8988T (cell line): ENCODE measurements around the gene PARP15.
"Not testable (repeated sequence)": the region's sequence is repeated elsewhere in the genome, so short reads cannot be mapped to it uniquely, and the experiment has no call there.

ENCODE experiments used
- DNase-seq: peaks from one replicate; pipeline ENCODE4 v3.0.0; 2011

PARP15 gene

DNA sequence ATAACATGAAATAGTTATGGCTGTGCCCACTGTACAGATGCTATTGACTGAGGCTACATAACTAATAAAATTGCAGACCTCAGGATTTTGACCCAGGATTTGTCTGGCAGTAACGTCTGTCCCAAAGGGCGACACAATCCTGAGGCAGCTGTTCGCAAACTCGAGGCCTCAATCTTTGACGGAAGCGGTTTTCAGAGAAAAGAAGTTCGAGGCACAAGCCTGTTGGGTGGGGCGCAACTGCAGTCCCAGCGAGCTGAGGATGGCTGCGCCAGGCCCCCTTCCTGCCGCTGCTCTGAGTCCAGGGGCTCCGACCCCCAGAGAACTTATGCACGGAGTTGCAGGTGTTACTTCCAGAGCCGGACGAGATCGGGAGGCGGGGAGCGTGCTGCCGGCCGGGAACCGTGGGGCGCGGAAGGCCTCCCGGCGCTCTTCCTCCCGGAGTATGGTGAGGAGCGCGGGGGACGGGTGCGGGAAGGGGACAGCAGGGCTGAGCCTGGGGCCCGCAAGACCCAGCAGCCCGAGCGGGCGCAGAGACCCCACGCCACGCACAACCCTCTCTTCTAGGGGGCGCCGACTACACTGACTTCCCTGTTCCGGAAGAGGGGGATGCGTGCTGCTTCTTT, at the start of gene PARP15:
Gene PARP15, plus strand, starts transcription at position 242 of the 623 bp plus-strand sequence. Its CDS starts 18 bp downstream, at position 260.
- no peak for DNase-seq

DNA sequence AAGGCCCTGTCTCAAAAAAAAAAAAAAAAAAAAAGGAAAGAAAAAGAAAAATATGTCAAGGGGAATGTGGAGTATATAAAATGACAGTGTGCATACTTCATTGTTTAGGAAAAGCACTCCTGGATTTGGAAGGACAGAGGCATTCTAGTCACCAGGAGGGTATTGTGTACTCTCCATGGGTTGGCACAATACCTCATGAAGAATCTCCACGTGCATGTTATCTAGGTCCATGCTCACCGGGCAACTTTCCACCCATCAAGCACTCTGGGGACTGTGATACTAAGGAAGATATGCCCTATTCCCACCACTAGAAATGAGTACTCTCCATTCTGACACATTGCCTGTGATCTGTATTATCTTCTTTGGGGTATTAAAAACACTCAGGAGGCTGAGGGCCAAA, 47.3 kb upstream of the PARP15 start:
- DNase-seq, result no peak

DNA sequence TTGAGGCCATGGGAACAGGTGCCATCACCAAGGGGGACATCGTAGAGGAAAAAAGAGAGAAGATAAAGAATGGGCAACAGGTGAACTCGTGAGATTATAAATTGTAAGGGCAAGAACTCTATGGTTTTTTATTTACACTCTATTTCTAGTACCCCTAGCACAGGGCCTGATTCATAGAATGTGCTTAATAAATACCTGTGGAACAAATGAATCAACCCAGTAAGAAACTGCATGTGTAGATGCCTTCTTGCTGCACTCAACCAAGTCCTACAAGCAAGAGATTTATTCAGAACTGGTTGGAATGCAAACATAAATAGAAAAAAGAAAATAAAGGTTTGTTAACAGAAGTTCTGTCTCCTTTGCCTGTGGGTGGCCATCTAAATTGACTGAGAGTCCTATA, 44.0 kb upstream of the PARP15 start:
- DNase-seq, result no peak

DNA sequence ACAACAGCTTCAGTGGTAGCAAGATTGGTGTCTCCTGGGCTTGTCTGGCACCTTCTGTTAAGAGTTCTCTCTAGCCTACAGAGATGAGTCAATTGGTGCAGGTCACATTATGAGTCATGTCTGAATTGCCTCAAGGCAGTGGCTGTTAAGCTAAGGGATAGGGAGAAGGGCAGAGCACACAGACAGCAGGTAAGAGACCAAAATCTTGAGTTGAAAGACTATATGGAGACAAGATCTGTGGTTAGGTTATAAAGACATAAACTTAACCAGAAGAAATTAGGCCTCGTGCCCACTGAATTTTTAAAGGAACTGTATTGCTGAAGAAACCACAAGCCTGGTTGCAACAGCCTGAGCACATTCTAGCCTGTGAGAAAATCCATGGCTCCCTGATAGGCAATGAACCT, 43.5 kb upstream of the PARP15 start:
- peak; percentile 31 for DNase-seq

DNA sequence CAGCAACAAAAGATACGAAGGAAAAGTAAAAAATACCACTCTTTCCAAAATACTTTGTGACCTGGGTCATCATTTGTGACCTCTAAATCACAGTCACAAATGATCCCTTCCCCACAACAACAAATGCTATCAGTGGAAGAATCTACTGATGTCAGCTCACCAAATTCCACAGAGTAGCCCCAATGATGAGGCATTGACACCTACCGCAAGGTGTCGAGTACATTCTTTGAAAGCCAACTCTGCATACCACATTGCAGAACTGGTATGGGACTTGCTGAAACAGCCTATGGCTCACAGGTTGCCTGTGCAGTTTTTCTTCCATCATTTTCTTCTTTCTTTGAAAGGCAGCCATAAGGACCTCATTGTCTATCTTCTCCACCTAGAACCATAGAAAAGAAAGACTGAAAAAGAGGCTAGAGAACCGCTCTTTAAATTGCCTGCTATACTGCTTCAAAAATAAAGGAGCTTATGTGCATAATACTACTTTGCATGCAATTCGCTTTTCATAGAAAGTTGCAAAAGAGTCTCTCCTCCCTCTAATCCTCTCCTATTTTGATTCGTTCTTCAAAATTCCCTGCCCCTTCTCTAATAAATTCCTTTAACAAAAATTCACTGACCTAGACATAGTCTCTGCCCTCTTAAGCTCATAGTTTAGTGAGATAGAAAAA, 41.4 kb upstream of the PARP15 start:
- no peak for DNase-seq

DNA sequence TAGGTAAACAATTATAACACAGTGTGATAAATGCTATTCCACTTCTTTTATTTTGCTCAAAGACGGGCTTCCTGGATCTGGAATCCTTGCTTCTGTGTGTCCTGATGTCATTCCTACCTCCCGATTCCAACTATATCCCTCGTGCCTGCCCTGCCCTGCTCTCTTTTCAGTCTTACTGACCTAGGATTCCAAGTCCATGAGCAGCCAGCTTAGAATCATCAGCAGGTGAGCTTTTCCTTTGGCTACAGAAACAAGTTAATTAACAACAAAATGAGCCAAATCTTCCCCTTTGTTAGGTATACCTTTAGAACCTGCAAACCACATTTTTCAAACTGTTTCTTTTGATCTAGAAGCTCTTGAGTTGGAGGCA, 40.8 kb upstream of the PARP15 start:
- DNase-seq, result no peak

DNA sequence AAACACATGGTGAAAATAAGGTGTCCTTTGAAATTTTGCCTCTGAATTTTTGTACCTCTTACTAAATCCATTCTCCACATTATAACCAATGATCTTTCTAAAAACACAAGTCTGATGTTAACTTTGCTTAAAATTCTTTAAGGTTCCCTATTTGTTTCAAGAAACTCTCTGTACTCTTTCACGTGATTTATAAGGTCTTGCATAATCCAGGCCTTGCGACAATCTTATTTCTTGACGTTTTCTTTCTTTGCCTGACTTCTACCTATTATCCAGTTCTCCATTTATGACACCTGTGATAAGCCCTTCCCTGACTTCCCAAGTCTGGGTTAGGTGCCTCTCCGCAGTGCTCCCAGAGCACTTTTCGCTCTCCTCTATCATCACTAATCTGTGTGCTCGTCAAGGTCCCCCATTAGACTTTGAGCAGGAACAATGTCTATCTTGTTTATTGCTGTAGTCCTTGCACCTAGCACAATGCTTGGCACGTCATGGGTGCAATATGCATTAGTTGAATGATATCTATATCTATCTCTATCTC, 38.4 kb upstream of the PARP15 start:
- no peak for DNase-seq

DNA sequence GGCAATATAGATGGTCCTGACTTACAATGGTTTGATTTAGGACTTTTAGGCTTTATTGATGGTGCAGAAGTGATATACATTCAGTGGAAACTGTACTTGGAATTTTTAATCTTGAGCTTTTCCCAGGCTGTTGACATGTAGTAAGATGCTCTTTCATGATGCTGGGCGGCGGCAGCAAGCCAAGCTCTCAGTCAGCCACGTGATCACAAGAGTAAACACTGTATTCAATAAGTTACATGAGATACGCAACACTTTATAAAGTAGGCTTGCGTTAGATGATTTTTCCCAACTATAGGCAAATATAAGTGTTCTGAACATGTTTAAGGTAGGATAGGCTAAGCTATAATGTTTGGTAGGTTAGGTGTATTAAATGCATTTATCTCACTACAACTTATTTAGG, 31.3 kb upstream of the PARP15 start:
- DNase-seq, result no peak

DNA sequence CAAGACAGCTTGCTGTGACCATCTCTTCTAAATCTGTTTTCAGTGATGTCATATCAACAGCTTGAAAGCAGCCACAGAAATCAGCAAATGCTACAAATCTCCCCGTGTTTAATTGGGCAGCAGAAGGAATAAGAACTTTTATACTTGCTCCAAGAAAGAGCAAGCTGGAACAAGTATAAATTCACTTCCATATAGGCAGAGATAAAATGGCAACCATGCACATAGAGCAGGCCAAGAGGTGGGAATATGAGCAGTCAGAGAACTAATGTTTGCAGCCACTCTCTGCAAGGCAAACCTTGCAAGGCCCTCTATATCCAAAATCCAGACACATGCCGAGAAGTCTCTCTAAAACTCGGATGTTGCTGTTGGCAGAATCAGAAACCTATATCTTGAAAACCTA, 29.4 kb upstream of the PARP15 start:
- DNase-seq, result no peak

DNA sequence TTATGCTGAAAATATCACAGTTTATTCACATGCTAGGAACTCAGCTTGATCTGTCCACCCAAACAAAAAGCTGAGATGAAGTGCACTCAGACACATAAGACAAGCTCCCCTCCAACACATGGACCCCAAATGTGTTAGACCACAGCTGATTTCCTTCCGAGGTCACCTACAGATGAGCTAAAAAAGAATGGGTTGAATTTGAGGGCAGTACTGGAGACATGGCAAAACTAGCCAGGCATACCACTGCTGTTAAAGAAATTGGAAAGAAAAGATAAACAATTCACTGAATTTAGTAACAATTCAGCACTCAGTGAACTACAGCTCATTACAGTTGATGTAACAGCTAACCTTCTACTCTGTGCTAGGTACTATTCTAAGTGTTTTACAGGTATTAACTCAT, 28.8 kb upstream of the PARP15 start:
- DNase-seq, result no peak

DNA sequence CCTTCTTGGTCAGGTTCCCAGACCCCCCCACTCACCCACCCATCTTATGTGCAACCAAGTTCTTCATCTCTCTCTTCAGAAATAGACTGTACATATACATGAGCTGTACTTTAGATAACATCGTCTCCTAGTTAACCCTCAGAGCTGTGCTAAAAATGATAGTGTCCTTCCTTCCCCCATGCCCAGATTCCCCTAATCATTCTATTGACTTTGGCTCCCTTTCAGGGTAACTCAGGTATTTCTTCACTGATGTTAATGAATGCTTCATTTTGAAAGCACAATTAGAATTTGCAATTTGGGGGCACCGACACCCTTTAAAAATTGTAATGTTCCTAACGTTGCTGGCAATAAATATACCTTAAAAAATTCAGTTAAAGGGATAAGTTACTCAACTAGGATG, 24.3 kb upstream of the PARP15 start:
- DNase-seq, result no peak

DNA sequence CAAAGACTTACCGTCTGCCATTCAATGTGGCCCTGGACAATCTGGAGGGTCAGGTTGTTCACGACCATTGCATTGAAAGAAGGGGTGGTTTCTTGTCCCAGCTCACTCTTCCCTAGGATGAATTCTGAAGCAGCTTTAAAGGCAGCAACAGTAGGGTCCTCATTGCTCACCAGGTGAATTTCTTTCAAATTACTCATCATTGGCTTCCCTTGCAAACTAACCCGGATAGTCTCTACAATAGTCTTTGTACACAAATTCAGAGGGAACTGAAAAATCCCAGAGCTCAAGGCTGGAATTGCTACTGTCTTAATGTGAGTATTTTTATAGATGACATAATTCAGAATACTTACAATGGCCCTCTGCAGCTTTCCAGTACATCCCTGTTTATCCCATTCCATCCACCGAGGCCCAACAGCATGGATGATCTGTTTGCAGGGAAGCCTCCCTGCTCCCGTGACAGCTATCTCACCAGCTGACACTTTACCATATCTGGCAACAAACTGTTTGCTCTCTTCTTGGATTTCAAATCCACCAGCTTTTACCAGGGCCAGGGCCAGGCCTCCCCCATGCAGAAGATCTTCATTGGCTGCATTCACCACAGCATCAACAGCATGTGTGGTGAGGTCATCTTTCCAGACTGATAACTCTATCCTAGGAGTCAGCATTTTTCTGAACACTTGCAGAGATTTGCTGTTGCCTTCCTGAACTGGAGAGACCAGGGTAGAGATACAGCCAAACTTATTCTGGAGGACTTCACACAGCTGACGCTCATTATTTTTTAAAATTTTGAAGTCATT, 22.0 kb upstream of the PARP15 start:
- no peak for DNase-seq

DNA sequence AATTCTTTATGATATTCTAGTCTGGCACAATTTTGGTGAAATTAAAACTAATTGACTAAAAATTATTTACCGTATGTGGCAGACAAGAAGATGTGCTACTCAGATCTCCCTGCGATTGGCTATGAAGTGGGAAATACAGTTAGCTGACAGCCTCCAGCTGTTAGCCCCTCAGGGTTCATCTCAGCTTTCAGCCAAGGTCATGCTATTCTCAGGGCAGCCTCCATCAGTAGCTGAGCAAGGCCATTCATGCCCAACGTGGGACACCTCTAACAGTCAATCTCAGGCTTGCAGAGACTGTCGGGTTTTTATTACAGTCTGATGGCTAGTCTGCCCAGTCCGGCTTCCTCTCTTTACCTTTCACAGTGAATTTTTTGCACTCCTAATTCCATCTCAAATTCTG, 20.1 kb upstream of the PARP15 start:
- DNase-seq, result no peak

DNA sequence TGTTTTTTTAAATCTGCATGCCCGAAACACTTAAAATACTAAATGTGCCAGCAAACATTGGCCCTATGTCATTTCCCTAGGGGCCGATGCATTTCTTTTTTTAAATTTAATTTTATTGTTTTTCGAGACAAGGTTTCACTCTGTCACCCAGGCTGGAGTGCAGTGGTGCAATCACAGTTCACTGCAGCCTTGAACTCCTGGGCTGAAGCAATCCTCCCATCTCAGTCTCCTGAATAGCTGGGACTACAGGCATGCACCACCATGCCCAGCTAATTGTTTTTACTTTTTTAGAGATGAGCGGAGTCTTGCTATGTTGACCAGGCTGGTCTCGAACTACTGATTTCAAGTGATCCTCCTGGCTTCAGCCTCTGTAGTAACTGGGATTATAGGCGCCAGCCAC, 18.8 kb upstream of the PARP15 start:
- DNase-seq, result no peak

DNA sequence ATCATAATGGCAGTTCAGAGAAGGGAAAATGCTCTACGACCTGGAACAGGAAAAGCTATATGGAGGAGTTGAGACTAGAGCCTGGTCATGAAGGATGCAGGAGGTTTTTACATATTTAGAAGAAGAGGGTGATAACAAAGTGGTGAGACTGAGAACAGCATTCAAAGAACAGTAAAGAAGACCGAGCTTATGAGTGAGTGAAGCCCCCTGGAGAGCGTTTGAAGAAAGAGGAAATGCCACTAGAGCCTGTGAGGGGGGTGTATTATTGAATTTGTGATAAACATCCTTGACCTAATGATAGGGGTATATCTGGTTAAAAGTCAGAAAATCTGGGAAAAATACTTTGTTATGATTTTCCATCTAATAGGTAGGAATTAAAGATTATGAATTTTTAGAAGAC, 17.5 kb upstream of the PARP15 start:
- DNase-seq, result no peak

DNA sequence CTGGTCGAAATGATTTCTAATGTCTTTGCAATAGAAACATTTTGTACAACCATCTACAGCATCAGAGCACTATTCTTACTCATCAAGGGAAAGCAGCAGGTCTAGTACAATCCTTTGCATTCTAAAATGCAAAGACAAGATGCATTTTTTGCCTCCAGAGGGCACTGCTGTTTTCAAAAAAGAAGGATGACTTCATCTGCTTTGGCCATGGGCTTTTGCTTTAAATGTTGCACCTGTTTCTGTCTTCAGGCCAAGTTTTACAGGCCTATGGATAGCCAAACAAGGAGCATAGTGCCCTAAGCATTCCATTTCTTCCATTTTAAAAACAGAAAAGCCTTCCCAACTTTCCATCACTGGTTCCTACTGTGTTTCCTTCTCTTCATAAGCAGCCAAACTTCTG, 16.8 kb upstream of the PARP15 start:
- DNase-seq, result peak; percentile 46

DNA sequence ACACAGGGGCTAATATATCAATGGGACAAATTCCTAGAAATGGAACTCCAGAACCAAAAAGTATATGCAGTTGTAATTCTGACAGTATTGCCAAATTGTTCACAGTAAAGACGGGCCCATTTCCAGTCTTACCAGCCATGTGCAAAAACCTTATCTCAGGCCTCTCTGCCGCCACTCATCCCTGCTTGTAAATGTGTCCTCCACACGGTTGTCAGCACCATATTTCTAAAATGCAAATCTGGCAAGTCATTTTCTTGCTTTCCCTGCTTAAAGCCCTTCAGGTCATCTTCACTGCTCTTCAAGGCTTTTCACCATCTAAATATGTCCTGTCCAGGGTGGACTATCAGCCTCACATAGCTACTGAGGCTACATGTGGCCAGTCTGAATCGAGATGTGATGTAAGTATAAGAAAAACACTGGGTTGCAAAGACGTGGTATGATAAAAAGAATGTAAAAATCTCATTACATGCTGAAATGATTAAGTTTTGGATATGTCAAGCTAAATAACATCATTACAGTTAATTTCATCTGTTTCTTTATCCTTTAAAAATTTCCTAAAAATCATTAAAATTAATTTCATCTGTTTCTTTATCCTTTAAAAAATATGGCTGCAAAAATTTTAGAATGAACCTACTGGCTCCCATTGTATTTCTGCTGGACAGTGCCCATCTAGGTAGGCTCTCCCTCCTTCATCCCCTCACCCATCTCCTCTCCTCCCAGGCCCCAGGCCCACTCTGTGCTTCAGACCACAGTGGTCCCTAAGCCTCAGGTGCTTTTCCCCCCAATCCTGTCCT, 14.3 kb upstream of the PARP15 start:
- DNase-seq, result no peak

DNA sequence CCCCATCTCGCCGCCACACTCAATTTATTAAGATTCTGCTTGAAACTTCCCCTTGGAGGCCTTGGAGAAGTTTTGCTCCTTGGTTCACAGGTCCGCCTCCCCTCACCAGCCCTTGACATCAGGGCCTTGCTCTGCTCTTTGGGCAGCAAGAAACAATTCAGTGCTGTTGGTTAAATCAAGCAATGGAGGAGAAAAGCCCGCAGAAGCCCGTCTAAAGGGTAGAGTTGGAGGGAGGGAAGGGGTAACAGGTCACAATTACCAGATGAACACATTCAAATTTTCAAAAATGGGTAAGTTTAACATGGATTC, 13.8 kb upstream of the PARP15 start:
- no peak for DNase-seq

DNA sequence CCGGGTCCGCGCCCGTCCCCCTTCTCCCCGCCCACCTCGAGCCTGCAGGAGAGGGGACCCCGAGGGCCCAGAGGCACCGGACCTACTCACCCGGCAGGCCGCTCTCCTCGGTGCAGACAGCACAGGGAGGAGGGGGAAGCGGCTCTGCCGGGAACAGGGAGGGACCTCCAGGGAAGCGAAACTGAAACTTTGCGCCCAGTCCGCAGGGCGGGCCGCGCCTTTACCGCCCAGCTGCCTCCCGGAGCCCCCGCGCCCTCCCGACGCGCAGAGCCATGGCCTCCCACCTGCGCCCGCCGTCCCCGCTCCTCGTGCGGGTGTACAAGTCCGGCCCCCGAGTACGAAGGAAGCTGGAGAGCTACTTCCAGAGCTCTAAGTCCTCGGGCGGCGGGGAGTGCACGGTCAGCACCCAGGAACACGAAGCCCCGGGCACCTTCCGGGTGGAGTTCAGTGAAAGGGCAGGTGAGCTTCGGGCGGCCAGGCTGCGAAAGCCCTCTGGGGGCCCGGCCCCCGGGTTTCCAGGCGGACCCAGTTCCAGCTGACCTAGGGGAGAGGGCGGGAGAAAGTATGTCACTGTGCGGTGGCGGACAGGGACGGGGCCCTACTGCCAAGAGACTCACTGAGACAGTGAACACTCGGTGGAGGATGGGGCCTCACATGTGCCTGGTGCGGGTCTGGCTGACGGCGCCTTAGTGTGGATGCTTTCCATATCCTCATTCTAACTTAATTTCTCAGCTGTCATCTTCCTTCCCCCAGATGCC, 13.1 kb upstream of the PARP15 start, which contains the start of the genes DTX3L and PARP9:
Gene DTX3L, plus strand, starts transcription at position 184 of the 758 bp plus-strand sequence. Its CDS starts 89 bp downstream, at position 273.
Gene PARP9, minus strand, starts transcription at position 146 of the 758 bp plus-strand sequence. CDS start 4,680 bp downstream, outside the sequence.
- DNase-seq, result peak; percentile 79

DNA sequence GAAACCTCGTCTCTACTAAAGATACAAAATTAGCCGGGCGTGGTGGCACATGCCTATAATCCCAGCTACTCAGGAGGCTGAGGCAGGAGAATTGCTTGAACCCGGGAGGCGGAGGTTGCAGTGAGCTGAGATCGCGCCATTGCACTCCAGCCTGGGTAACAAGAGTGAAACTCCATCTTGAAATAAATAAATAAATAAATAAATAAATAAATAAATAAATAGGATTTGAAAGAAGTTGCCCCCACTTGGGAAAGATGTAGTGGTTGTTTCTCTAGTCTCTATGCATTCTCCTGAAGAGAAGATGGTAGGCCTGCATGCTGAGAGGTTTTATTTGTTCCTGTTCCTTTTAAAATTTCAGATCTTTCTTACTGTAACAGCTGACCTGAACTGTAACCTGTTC, 9.3 kb upstream of the PARP15 start:
- not testable (repeated sequence) for DNase-seq

DNA sequence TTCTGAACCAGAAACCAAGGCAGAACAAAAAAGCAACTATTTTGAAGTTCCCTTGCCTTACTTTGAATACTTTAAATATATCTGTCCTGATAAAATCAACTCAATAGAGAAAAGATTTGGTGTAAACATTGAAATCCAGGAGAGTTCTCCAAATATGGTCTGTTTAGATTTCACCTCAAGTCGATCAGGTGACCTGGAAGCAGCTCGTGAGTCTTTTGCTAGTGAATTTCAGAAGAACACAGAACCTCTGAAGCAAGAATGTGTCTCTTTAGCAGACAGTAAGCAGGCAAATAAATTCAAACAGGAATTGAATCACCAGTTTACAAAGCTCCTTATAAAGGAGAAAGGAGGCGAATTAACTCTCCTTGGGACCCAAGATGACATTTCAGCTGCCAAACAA, 8.7 kb upstream of the PARP15 start:
- DNase-seq, result no peak

DNA sequence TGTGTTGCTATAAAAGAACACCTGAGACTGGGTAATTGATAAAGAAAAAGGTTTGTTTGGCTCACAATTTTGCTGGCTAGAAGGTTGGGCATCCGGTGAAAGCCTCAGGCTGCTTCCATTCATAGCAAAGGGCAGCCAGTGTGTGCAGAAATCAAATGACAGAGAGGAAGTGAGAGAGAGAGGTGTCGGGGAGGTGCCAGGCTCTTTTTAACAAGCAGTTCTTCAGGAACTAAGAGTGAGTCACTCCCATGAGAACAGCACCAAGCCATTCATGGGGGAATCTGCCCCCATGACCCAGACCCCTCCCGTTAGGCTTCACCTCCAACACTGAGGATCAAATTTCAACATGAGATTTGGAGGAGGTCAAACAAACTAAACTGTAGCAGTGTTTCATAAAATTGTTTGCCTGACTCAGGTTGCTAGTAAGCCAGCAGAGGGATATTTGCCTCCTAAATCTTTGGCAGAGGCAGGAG, 4.5 kb upstream of the PARP15 start:
- no peak for DNase-seq
